ENCODE measurements around the gene MYOD1.
A peak's percentile ranks its signal among the peaks of the same experiment; 100 is the strongest.

Gene MYOD1

GRCh38 chr11:17699147-17700114 lies 19.9 kb upstream of the MYOD1 start:
- in situ Hi-C loops (cut with MboI; ENCODE audit: low pct_unique_long_range_greater_than_20kb, low sequenced_read_pairs), result no loop called here
- no peak for DNase-seq

DNA sequence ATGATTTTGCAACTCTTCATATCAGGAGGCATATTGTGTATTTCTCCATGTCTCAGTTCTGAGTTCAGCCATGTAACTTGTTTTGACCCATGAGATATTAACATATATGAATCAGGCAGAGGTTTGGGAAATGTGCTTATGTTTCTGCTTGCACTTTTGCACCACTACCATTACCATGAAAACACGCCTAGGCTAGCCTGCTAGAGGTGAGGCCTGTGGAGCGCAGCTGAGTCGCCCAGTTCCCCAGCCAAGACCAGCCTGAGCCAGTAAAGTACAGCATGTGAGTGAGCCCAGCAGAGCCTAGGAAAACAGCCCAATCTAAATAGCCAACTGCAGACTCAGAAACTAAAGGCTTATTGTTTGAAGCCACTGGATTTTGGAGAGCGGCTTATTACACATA lies 18.4 kb upstream of the MYOD1 start:
- in situ Hi-C loops (cut with MboI; ENCODE audit: low pct_unique_long_range_greater_than_20kb, low sequenced_read_pairs), result no loop called here

GRCh38 chr11:17702876-17703275 lies 16.5 kb upstream of the MYOD1 start:
- no peak for DNase-seq
- in situ Hi-C loops (cut with MboI; ENCODE audit: low pct_unique_long_range_greater_than_20kb, low sequenced_read_pairs), result no loop called here

More for the DNA sequence above, 18.4 kb upstream of the MYOD1 start:
- no peak for DNase-seq

- in situ Hi-C loops (cut with MboI; ENCODE audit: low pct_unique_long_range_greater_than_20kb, low sequenced_read_pairs), result no loop called here
- peak; percentile 39 for DNase-seq
Measured at GRCh38 chr11:17703951-17704350, 15.4 kb upstream of the MYOD1 start.

- in situ Hi-C loops (cut with MboI; ENCODE audit: low pct_unique_long_range_greater_than_20kb, low sequenced_read_pairs), result no loop called here
- no peak for DNase-seq
Measured at GRCh38 chr11:17707830-17708229, 11.5 kb upstream of the MYOD1 start.

DNA sequence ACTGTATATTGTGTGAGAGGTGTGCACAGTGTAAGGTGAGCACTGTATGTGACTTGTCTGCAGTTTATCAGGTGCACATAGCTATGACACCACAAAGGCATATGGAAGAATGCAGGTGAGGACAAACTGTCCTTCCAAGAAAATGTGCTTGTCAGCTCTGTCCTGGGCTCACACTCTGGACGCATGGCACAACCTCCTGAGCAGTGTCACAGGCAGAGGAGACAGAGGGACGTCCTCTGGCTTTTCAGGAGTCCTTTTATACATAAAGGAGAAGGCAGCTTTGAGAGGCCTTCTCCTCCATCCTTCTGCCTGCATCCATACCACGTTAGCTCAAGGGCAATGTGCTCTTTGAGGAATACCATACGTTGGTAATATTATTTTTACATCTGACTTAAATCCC lies 7.5 kb upstream of the MYOD1 start:
- in situ Hi-C loops (cut with MboI; ENCODE audit: low pct_unique_long_range_greater_than_20kb, low sequenced_read_pairs), result no loop called here

GRCh38 chr11:17713851-17714250 lies 5.5 kb upstream of the MYOD1 start:
- in situ Hi-C loops (cut with MboI; ENCODE audit: low pct_unique_long_range_greater_than_20kb, low sequenced_read_pairs), result no loop called here
- DNase-seq, result no peak

More for the DNA sequence above, 7.5 kb upstream of the MYOD1 start:
- DNase-seq, result no peak

GRCh38 chr11:17714356-17714854 lies 5.0 kb upstream of the MYOD1 start:
- no peak for DNase-seq
- in situ Hi-C loops (cut with MboI; ENCODE audit: low pct_unique_long_range_greater_than_20kb, low sequenced_read_pairs), result no loop called here

- in situ Hi-C loops (cut with MboI; ENCODE audit: low pct_unique_long_range_greater_than_20kb, low sequenced_read_pairs), result no loop called here
- no peak for DNase-seq
Measured at GRCh38 chr11:17714870-17715269, 4.5 kb upstream of the MYOD1 start.

DNA sequence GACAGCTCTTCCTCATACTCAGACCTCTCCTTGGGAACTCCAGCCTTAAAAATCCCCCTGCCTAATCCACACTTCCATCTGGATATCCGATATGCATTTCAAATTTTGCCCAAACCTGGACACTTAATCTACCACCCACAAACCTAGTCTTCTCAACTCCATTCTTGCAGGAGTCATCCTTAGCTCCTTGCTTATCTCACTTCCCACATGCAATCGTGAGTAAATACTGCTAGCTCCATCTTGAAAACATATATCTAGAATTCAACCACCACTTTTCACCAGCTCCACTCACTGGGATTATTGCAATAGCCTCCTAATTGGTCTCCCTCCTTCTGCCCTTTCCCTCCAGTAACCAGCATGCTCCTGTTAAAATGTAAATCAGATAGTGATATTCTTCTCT lies 2.6 kb upstream of the MYOD1 start:
- DNase-seq, result no peak
- in situ Hi-C loops (cut with MboI; ENCODE audit: low pct_unique_long_range_greater_than_20kb, low sequenced_read_pairs), result no loop called here

- in situ Hi-C loops (cut with MboI; ENCODE audit: low pct_unique_long_range_greater_than_20kb, low sequenced_read_pairs), result no loop called here
- DNase-seq, result no peak
Measured at GRCh38 chr11:17718015-17718414, 1.4 kb upstream of the MYOD1 start.

DNA sequence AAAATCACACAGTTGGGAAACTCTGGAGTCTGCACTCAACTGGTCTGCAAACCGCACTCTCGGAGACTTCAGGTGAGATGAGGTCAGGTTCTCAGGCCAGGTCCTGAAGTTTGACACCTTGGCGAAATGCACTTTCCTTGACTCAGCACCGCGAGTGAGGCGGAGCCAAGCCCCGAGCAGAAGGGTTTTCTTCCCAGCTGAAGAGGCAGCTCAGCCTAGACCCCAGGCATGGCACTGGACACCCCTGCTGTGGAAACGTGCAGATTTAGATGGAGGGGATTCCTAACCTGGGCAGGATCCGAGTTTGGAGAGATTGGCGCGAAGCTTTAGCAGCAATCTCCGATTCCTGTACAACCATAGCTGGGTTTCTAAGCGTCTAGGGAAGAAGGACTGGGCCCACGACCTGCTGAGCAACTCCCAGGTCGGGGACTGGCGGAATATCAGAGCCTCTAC lies 835 bp upstream of the MYOD1 start:
- in situ Hi-C loops (cut with MboI; ENCODE audit: low pct_unique_long_range_greater_than_20kb, low sequenced_read_pairs), result no loop called here
- no peak for DNase-seq

DNA sequence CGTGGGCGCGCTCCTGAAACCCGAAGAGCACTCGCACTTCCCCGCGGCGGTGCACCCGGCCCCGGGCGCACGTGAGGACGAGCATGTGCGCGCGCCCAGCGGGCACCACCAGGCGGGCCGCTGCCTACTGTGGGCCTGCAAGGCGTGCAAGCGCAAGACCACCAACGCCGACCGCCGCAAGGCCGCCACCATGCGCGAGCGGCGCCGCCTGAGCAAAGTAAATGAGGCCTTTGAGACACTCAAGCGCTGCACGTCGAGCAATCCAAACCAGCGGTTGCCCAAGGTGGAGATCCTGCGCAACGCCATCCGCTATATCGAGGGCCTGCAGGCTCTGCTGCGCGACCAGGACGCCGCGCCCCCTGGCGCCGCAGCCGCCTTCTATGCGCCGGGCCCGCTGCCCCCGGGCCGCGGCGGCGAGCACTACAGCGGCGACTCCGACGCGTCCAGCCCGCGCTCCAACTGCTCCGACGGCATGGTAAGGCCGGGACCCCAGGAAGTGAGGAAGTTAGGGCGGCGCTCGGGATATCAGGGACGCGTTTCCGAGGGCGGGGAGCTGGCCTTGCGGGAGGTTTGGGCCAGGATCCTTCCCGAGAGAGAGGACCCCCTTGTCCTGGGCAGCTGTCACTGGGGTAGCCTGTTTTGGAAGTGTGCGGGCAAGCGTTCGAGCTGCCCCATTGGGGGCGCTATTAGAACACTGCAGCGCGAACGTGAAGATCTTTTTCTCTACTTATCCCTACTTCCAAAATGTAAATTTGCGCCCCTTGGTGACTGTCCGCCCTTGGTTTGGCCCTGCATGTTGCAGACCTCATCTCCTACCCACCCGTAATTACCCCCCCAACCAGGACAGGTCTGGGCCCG lies 796 bp downstream of the MYOD1 start:
- in situ Hi-C loops (cut with MboI; ENCODE audit: low pct_unique_long_range_greater_than_20kb, low sequenced_read_pairs), result no loop called here
- no peak for DNase-seq

DNA sequence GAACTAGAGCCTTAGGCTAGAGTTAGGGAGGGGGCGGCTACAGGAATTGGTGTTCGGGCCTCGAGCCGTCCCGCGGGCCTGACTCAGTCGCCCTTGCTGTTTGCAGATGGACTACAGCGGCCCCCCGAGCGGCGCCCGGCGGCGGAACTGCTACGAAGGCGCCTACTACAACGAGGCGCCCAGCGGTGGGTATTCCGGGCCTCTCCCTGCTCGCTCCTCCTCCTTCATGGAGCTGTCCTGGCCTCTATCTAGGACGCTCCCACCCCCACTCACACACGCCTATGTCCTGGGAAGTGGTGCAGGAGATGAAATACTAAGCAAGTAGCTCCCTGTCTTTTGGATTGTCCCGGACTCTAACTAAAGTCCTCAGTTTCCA lies 1.4 kb downstream of the MYOD1 start:
- no peak for DNase-seq
- in situ Hi-C loops (cut with MboI; ENCODE audit: low pct_unique_long_range_greater_than_20kb, low sequenced_read_pairs), result no loop called here

GRCh38 chr11:17721242-17721999 lies 2.0 kb downstream of the MYOD1 start:
- in situ Hi-C loops (cut with MboI; ENCODE audit: low pct_unique_long_range_greater_than_20kb, low sequenced_read_pairs), result no loop called here
- DNase-seq, result no peak

GRCh38 chr11:17722000-17722643 lies 2.8 kb downstream of the MYOD1 start:
- no peak for DNase-seq
- in situ Hi-C loops (cut with MboI; ENCODE audit: low pct_unique_long_range_greater_than_20kb, low sequenced_read_pairs), result no loop called here

DNA sequence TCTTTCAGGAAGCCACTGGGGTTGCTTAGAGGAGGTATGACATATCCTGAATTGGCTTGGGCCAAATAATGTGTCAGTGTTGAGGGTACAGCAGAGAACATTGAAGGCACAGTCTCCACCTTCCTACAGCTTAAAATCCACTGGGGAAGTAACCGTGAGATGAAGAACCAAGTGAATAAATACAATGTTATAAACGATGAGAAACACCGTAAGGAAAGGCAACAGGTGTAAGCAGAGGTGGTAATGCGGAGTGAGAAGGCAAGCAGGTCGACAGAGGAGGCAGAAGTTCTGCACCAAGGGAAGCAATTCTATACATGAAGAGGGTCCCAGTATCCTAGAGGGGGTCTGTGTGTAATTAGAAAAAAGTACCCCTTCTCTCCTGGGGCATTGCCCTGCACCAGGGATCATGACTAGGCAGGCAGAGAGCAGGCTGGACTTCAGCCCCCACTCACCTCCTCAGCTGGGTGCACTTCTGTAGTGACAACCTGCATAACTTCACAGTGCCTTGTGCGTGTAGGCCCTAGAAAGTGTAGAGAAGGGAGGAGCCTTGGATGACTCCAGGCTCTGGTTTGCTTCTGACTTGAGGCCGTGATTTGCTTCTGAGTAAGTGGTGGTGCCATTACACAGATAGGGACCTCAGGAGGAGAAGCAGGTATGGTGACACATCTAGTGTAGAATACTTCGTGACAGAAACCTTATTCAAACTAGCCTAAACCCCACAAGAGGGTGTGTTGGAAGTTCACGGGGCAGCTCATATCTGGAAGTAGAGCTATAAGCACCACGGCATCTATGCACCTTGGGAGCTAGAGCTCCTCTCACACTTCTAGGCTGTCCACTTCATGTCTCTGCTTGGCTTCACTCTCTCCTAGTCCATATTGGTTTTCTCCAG lies 4.9 kb downstream of the MYOD1 start:
- in situ Hi-C loops (cut with MboI; ENCODE audit: low pct_unique_long_range_greater_than_20kb, low sequenced_read_pairs), result no loop called here
- no peak for DNase-seq

DNA sequence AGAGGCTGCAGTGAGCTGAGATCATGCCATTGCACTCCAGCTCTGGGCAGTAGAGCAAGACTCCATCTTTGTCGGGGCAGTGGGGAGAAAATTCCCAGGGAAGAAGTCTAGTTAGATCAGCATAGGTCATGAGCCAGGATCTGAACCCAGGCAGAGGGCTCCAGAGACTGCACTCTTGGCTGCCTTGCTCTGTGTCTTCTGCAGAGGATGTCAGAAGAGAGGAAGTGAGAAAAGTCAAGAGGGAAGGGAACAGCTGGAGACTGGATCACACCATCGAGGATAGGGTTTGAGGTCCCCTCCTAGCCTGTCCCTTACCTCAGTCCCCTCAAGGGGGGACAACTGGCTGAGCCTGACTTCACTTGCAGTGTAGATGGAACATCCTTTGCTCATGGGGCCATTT lies 5.8 kb downstream of the MYOD1 start:
- DNase-seq, result no peak
- in situ Hi-C loops (cut with MboI; ENCODE audit: low pct_unique_long_range_greater_than_20kb, low sequenced_read_pairs), result no loop called here

Data from KBM-7 (cell line).